ENCODE data around the gene CHP1. TPM values are rescaled to one million over a fixed set of nuclear protein-coding genes. Genes with fewer than 3 reads are reported as not detected.
A peak's percentile ranks its signal among the peaks of the same experiment; 100 is the strongest.

The CHP1 gene
- total and polyA plus RNA-seq, 2 of the 8 experiments (the other 6 are each of a cell fraction or from before 2014, with no cell fraction given) = 45.2 to 89.0 TPM

DNA sequence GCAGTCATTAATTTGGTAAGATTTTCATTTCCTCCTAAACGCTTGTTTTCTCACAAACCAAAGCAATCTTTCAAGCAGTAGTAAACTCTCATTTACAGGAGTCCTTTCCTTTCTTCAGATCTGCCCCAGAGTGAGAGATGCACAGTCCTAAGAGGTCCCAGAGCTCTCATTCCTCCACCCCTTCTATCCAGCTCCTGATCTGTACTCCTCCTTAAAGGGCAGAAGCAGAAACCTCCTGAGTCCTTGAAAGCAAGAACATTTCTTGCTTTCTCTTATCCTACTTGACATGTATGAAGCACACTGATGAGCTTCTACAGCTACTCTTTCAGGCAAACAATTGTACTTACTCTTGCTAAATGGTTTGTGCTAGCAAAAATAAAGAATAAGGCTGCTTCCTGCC, 12.2 kb upstream of the CHP1 start:
- TF ChIP-seq POLR2AphosphoS5 (IDR thresholded peaks at IDR 0.05; ENCODE audit: low read depth, low read length) (no peak), POU5F1 (IDR thresholded peaks at IDR 0.05; ENCODE audit: low read depth, low read length) (no peak), BRCA1 (IDR thresholded peaks at IDR 0.05; ENCODE audit: low read depth, low read length) (no peak), EP300 (IDR thresholded peaks at IDR 0.05; ENCODE audit: borderline replicate concordance in 1 of 2, low read depth in 2 of 2, low read length in 2 of 2) (no peak), TAF7 (optimal IDR thresholded peaks at IDR 0.05; ENCODE audit: borderline replicate concordance, low read depth, low read length) (no peak)
- Histone ChIP-seq H4K20me1 (replicated peaks in 1 of 2; ENCODE audit: control insufficient read depth in 1 of 2, insufficient read depth in 2 of 2, low read length in 2 of 2) (no peaks in the 10 kb centered on the region), H3K56ac (replicated peaks; ENCODE audit: insufficient read length, low read depth, low read length) (no peak overlapping the region), H3K18ac (ENCODE audit: extremely low read depth, low read length) (no peak overlapping the region), H3K4me2 (ENCODE audit: insufficient read depth in 1 of 2, low read depth in 2 of 2, low read length in 2 of 2) (peak overlapping the region in 1 of 2 experiments; percentile 11; a peak in 2 of 4 replicates), H3K27me3 (replicated peaks in 1 of 4; ENCODE audit: control insufficient read depth in 3 of 4, extremely low read depth in 1 of 4, insufficient read depth in 3 of 4, low read length in 3 of 4) (no peaks in the 10 kb centered on the region), H3K4me1 (replicated peaks in 1 of 4; ENCODE audit: control insufficient read depth in 3 of 4, insufficient read depth in 4 of 4, low read length in 3 of 4) (peaks cover 0 to 9% (median 7%) of the 10 kb centered on the region in 4 experiments; a peak in 4 of 7 replicates), H3K36me3 (ENCODE audit: control insufficient read depth in 2 of 4, insufficient read depth in 4 of 4, low read length in 3 of 4) (no peaks in the 10 kb centered on the region), H3K4me3 (ENCODE audit: extremely low read depth in 1 of 4, insufficient read depth in 2 of 4, low read depth in 3 of 4, low read length in 4 of 4) (no peak overlapping the region; a peak in 1 of 8 replicates), H3K79me2 (ENCODE audit: control insufficient read depth in 1 of 2, insufficient read depth in 2 of 2, low read length in 2 of 2) (no peaks in the 10 kb centered on the region), H2BK120ac (replicated peaks; ENCODE audit: low read depth, low read length) (no peak overlapping the region), H2BK15ac (ENCODE audit: low read length) (no peak overlapping the region), H3K27ac (ENCODE audit: low read depth, low read length) (no peak overlapping the region), H2BK5ac (ENCODE audit: low read depth, low read length) (no peak overlapping the region), H4K91ac (replicated peaks; ENCODE audit: insufficient read length, low read length) (no peak overlapping the region), H3K4ac (replicated peaks; ENCODE audit: insufficient read length, low read depth, low read length) (no peak overlapping the region), H3K79me1 (ENCODE audit: low read depth, low read length) (no peaks in the 10 kb centered on the region), H3K9ac (replicated peaks in 1 of 4; ENCODE audit: extremely low read depth in 1 of 4, low read depth in 3 of 4, low read length in 3 of 4) (no peak overlapping the region), H2AFZ (ENCODE audit: low read length) (peak overlapping the region; percentile 47; the same call in 1 of the 2 replicates), H4K8ac (ENCODE audit: extremely low read depth, insufficient read depth, low read length) (no peak overlapping the region), H4K5ac (ENCODE audit: insufficient read length, low read depth, low read length) (no peak overlapping the region), H3K23me2 (ENCODE audit: low read depth, low read length) (no peaks in the 10 kb centered on the region), H2AK5ac (ENCODE audit: low read depth, low read length) (no peak overlapping the region), H3K9me3 (ENCODE audit: insufficient read depth in 2 of 2, low read depth in 1 of 2, low read length in 1 of 2) (no peaks in the 10 kb centered on the region), H3K14ac (ENCODE audit: insufficient read length) (no peak overlapping the region), H2BK12ac (ENCODE audit: low read depth, low read length) (no peak overlapping the region), H2BK20ac (ENCODE audit: low read length) (no peak overlapping the region), H3K23ac (ENCODE audit: insufficient read length) (no peak overlapping the region)
- FAIRE-seq = no peak
- POLR2A ChIA-PET (ENCODE audit: partially characterized antibody) = interaction anchor here (0.6 to 2.5 kb wide), 6 partner anchors 10 to 166 kb away, joined by 3 to 10 read pairs (median 3); partner anchors contain the start of genes CHP1 and EXD1
- 46% methylated on average over 1 of the region's 1 CpG; no CpG with 5 or more reads in 1 of the 2 experiments for WGBS, 2 experiments (ENCODE audit: extremely low coverage in 1 of 2, insufficient coverage in 1 of 2, insufficient read length in 1 of 2, insufficient replicate concordance in 2 of 2, low coverage in 1 of 2, low lambda C conversion rate in 2 of 2, missing lambda C conversion rate in 1 of 2)
- no peak for DNase-seq (ENCODE audit: low read depth in 1 of 2, low spot score in 2 of 2)
- CTCF ChIA-PET (ENCODE audit: partially characterized antibody) = interaction anchor here (2.2 to 5.2 kb wide), 2 partner anchors 11 to 14 kb away, joined by 5 to 23 read pairs; partner anchors contain the start of genes CHP1 and EXD1
